B cell (primary cell): ENCODE data around the gene RTN4RL1. TPM values are rescaled to one million over a fixed set of nuclear protein-coding genes. Genes with fewer than 3 reads are reported as not detected.

Source experiments
- ATAC-seq: fragments of 200-7000 bp; cut with Tn5 transposase; one replicate; pipeline ENCODE4 v1.10.0; 2021; ENCODE audit warnings: low read depth, mild to moderate bottlenecking, moderate number of reproducible peaks, moderate library complexity
- CTCF ChIA-PET: fragments of 350-600 bp; sonication (Branson Sonifier 250); formaldehyde crosslinking; loops from one replicate; lab custom pipeline; 2021; ENCODE audit warnings: antibody characterized with exemption, inconsistent platforms; lab: Charles Lee
- POLR2A ChIA-PET: fragments of 350-600 bp; sonication (Branson Sonifier 250); formaldehyde crosslinking; loops from one replicate; lab custom pipeline; 2021; ENCODE audit warnings: antibody characterized with exemption; lab: Charles Lee
- DNase-seq: peaks from one replicate; pipeline ENCODE4 v3.0.0; 2013
- H2AFZ ChIP-seq: 2 replicates; pipeline ENCODE4 v1.6.1; 2012; ENCODE audit warnings: mild to moderate bottlenecking, low read depth, low read length; ENCODE audit not compliant: insufficient read depth, poor library complexity, severe bottlenecking
- H3K27ac ChIP-seq, 2 donors: 1 replicate in 1 of 2; 2 replicates in 1 of 2; pipeline ENCODE4 v1.5.1; 2012 to 2013; ENCODE audit warnings: low read length in 2 of 2, mild to moderate bottlenecking in 2 of 2, moderate library complexity in 1 of 2
- H3K27me3 ChIP-seq, 4 experiments: fragments of 200-600 bp in 1 of 4; sonication (generic) in 1 of 4; replicated peaks in 1 of 4; 1 replicate in 2 of 4; 2 replicates in 2 of 4; pipeline versions ENCODE4 v1.6.1 to v1.7.0; 2013 to 2016; ENCODE audit warnings: low read length in 3 of 4, mild to moderate bottlenecking in 2 of 4, mixed read lengths in 1 of 4, moderate library complexity in 1 of 4; ENCODE audit not compliant: insufficient read depth in 4 of 4, control insufficient read depth in 3 of 4; ENCODE audit errors: control extremely low read depth in 1 of 4
- H3K36me3 ChIP-seq, 2 experiments: replicated peaks in 1 of 2; 1 replicate in 1 of 2; 2 replicates in 1 of 2; pipeline versions ENCODE4 v1.6.1 to v1.7.1; 2013; ENCODE audit warnings: low read length in 1 of 2; ENCODE audit not compliant: insufficient read depth in 2 of 2, control insufficient read depth in 1 of 2; ENCODE audit errors: control extremely low read depth in 1 of 2, extremely low read depth in 1 of 2
- H3K4me1 ChIP-seq, 2 donors: fragments of 200-600 bp in 1 of 2; sonication (generic) in 1 of 2; 1 replicate in 1 of 2; 2 replicates in 1 of 2; pipeline versions ENCODE4 v1.5.1 to v1.6.1; 2013 to 2017; ENCODE audit warnings: low read length in 2 of 2; ENCODE audit not compliant: control insufficient read depth in 2 of 2, insufficient read depth in 2 of 2
- H3K4me2 ChIP-seq: replicated peaks from 2 replicates; pipeline ENCODE3; 2012; ENCODE audit warnings: mild to moderate bottlenecking, low read depth, low read length; ENCODE audit not compliant: poor library complexity, severe bottlenecking
- H3K4me3 ChIP-seq, 5 experiments: fragments of 200-600 bp in 1 of 5; sonication (generic) in 1 of 5; 1 replicate in 3 of 5; 2 replicates in 2 of 5; pipeline versions ENCODE4 v1.5.1 to v1.7.0; 2011 to 2016; ENCODE audit warnings: low read length in 4 of 5, mild to moderate bottlenecking in 4 of 5, low read depth in 2 of 5, control low read depth in 1 of 5, moderate library complexity in 1 of 5; ENCODE audit not compliant: insufficient read depth in 1 of 5; ENCODE audit errors: control extremely low read depth in 1 of 5, extremely low read depth in 1 of 5
- H3K79me2 ChIP-seq: fragments of 200-600 bp; sonication (generic); one replicate; pipeline ENCODE4 v1.6.0; 2016; ENCODE audit warnings: low read length; ENCODE audit not compliant: control insufficient read depth, insufficient read depth
- H3K9ac ChIP-seq: fragments of 200-600 bp; sonication (generic); 2 replicates; pipeline ENCODE4 v1.6.1; 2017; ENCODE audit warnings: mild to moderate bottlenecking, low read length, moderate library complexity
- H3K9me3 ChIP-seq, 3 donors: one replicate each; pipeline versions ENCODE4 v1.6.1 to v1.7.1; 2013; ENCODE audit warnings: low read length in 2 of 3; ENCODE audit not compliant: control insufficient read depth in 2 of 3, insufficient read depth in 1 of 3; ENCODE audit errors: control extremely low read depth in 1 of 3
- H4K20me1 ChIP-seq: 2 replicates; pipeline ENCODE4 v1.6.0; 2012; ENCODE audit warnings: mild to moderate bottlenecking, low read length; ENCODE audit not compliant: insufficient read depth, control insufficient read depth, poor library complexity, severe bottlenecking
- H3K27ac Mint-ChIP-seq: one replicate; pipeline ENCODE4 v1.8.0; 2021; ENCODE audit warnings: mixed read lengths
- H3K27me3 Mint-ChIP-seq: one replicate; pipeline ENCODE4 v1.8.0; 2021; ENCODE audit warnings: mixed read lengths
- H3K4me1 Mint-ChIP-seq: one replicate; pipeline ENCODE4 v1.8.0; 2021; ENCODE audit warnings: mixed read lengths
- H3K4me3 Mint-ChIP-seq: one replicate; pipeline ENCODE4 v1.8.0; 2021; ENCODE audit warnings: mixed read lengths
- H3K9me3 Mint-ChIP-seq: one replicate; pipeline ENCODE4 v1.8.0; 2022; ENCODE audit warnings: mixed read lengths; ENCODE audit not compliant: insufficient read depth
- CTCF ChIP-seq: fragments of 200-600 bp; IDR thresholded peaks from one replicate; pipeline ENCODE4 v1.8.0; 2022; ENCODE audit warnings: antibody characterized with exemption, mild to moderate bottlenecking
- EZH2 ChIP-seq: IDR thresholded peaks from 2 replicates; pipeline ENCODE4 v1.6.1; 2012; ENCODE audit warnings: borderline replicate concordance, low read depth, mild to moderate bottlenecking, moderate library complexity, low read length; ENCODE audit not compliant: insufficient read depth, poor library complexity, severe bottlenecking
- WGBS: methylation state at CpG from one replicate; pipeline ENCODE4 v1.1.5; 2013; ENCODE audit warnings: missing lambda C conversion rate; ENCODE audit not compliant: insufficient coverage; 5-methylcytosine and 5-hydroxymethylcytosine counted together
- intact Hi-C: fragments of 100-400 bp; cut with micrococcal nuclease; formaldehyde crosslinking; loops from one replicate; pipeline ENCODE4 v1.10.0; 2022
- polyA plus RNA-seq: library from polyadenylated mRNA; depleted of rRNA; stranded (reverse); fragments of >200 nt; gene quantifications from 2 replicates; pipeline ENCODE4 v1.2.3, GENCODE V29; 2012
- total RNA-seq, 2 donors: library from RNA; stranded (reverse); fragments of 120-200 nt in 1 of 2; gene quantifications; 1 replicate in 1 of 2; 2 replicates in 1 of 2; pipeline versions ENCODE4 v1.2.3 to v1.2.4, GENCODE V29; 2013 to 2022

Gene RTN4RL1
- total and polyA plus RNA-seq, 2 donors (not counting 1 experiment from before 2014, with no cell fraction given) = 0.03 to 0.07 TPM

GRCh38 chr17:2028737-2029136 is 3.6 kb upstream of the RTN4RL1 start:
- Histone ChIP-seq H3K9me3 (peaks cover 0 to 13% (median 0%) of the 10 kb centered on the region in 3 donors), H4K20me1 (peaks cover 35% of the 10 kb centered on the region), H3K27ac (no peak overlapping the region), H3K4me3 (no peak overlapping the region), H3K4me1 (peaks cover 33 to 48% of the 10 kb centered on the region in 2 donors), H3K9ac (no peak overlapping the region), H3K79me2 (peaks cover 30% of the 10 kb centered on the region), H3K27me3 (peaks cover 0 to 46% (median 15%) of the 10 kb centered on the region in 4 experiments), H2AFZ (no peak overlapping the region), H3K4me2 (no peak overlapping the region), H3K36me3 (peaks cover 0 to 10% of the 10 kb centered on the region in 2 experiments)
- intact Hi-C loops = no loop called here
- H3K4me3 Mint-ChIP-seq = no peak overlapping the region
- peaks cover 22% of the 10 kb centered on the region for H3K27me3 Mint-ChIP-seq
- 53% methylated on average over 6 of the region's 6 CpGs for WGBS
- TF ChIP-seq CTCF (no peak), EZH2 (no peak)
- H3K27ac Mint-ChIP-seq = no peak overlapping the region
- ATAC-seq = no peak
- ChIA-PET CTCF (interaction anchor here (1.0 kb wide), 1 partner anchor 12 kb away, joined by 3 read pairs; no protein-coding TSS in a partner anchor), POLR2A (no interaction called here)
- no peak for DNase-seq
- H3K9me3 Mint-ChIP-seq = no peaks in the 10 kb centered on the region
- peaks cover 36% of the 10 kb centered on the region for H3K4me1 Mint-ChIP-seq

GRCh38 chr17:2028234-2028614 is 3.1 kb upstream of the RTN4RL1 start:
- Histone ChIP-seq H3K9me3 (peaks cover 0 to 13% (median 0%) of the 10 kb centered on the region in 3 donors), H2AFZ (no peak overlapping the region), H3K27me3 (peaks cover 0 to 50% (median 16%) of the 10 kb centered on the region in 4 experiments), H3K36me3 (peaks cover 0 to 6% of the 10 kb centered on the region in 2 experiments), H3K4me2 (no peak overlapping the region), H3K4me3 (no peak overlapping the region), H3K9ac (no peak overlapping the region), H3K79me2 (peaks cover 25% of the 10 kb centered on the region), H4K20me1 (peaks cover 30% of the 10 kb centered on the region), H3K4me1 (peaks cover 37 to 50% of the 10 kb centered on the region in 2 donors), H3K27ac (no peak overlapping the region)
- no peak for TF ChIP-seq CTCF
- no peak for TF ChIP-seq EZH2
- ATAC-seq (no peak), DNase-seq (no peak)
- intact Hi-C loops = no loop called here
- Mint-ChIP-seq H3K27me3 (peaks cover 24% of the 10 kb centered on the region), H3K4me3 (peak overlapping the region; percentile 37), H3K4me1 (peaks cover 39% of the 10 kb centered on the region), H3K27ac (no peak overlapping the region), H3K9me3 (no peaks in the 10 kb centered on the region)
- ChIA-PET CTCF (interaction anchor here (1.0 kb wide), 1 partner anchor 13 kb away, joined by 3 read pairs; no protein-coding TSS in a partner anchor), POLR2A (no interaction called here)
- 92% methylated on average over 5 of the region's 5 CpGs for WGBS
